ENCODE results near the gene STUM.
A peak's percentile ranks its signal among the peaks of the same experiment; 100 is the strongest.
"Not testable (repeated sequence)": the region's sequence is repeated elsewhere in the genome, so short reads cannot be mapped to it uniquely, and the experiment has no call there.

STUM gene

DNA sequence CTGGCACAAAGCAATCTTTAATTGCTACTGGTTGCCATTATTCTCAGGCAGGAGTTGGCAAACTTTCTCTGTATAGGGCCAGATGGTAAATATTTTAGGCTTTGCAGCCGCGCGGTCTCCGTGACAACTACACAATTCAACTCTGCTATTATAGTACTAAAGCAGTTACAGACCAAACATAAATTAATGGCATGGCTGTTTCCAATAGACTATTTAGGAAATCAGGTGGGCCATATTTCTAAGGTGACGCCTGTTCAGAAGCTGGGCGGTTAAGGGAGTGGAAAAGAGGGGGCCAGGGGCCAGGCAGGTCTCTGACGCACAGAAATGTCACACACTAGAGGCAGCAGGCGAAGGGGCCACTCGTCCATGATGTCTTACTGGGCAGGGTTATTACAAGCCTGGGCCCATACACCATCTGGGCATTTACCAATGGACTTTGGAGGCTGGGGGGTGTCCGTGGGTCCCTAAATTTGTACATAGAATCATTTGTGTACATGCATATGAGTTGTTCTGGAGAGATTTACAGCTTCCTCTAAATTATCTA is 80.1 kb downstream of the STUM start:
- no peak for DNase-seq

DNA sequence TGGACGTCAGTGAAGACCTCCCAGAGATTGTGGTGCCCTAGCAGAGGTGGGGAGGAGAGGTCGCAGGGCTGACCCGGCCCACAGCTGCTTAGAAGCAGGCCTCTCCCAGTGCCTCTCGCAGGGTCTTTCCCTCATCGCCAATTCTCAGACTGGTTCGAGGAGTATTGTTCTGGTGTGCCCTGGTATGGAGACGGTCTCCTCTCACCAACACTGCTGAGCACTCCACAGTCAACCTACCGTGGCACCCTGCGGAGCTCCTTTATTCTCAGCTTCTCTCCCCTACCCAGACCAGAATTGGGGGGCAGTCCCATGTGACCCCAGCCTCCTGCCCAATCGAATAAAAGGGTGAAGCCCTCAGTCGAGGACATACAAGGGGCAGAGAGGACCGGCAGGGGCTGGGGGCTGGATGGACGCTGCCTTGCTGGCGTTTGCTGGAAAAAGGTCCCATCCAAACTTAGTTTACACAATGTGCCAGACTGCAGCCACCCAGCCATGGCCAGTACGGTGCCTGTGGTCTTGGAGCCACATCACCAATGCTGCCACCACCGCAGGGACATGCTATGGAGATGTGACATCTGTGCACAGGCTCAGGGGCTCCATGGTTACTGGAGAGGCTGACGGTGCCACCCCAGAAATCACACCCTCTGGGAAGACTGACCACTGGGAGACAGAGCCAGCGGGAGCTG is 80.8 kb downstream of the STUM start:
- DNase-seq = no peak

DNA sequence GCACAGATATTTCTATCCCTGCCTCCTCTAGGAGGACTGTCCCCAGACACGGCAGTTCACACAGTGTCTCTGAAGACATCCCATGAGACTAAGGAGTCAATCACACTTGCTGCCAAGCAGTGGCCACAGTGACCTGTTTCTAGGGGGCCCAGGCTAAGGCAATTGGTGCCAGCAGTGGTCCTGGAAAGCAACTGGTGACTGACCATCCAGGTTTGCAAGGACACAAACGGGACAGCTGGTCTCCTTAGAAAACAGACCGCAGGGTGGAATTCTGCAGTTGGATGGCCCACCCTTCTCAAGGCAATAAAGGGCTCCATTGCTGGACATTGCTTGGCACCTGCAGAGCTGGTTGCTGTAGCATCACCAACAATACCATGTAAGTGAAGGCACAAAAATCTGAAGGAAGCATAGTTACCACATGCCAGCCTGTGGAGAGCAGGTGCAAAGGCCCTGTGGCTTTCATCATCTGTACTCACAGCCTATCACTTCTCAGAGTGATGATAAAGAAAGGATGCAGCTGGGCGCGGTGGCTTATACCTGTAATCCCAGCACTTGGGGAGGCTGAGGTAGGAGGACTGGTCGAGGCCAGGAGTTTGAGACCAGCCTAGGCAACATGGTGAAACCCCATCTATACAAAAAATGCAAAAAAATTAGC is 81.5 kb downstream of the STUM start:
- DNase-seq = no peak

DNA sequence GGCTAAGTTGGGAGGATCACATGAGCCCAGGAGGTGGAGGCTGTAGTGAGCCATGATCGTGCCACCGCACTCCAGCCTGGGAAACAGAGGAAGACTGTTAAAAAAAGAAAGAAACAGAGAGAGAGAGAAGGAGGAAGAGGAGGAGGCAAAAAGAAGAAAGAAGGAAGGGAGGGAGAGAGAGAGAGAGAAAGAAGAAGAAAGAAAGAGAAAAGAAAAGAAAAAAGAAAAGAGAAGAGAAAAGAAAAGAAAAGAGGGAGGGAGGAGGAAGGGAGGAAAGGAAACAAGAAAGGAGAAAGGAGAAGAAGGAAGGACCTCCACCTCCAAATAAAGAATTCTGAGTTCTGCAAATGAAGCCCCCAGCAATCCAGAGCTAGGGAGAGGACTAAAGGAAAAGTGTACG is 82.0 kb downstream of the STUM start:
- no peak for DNase-seq

DNA sequence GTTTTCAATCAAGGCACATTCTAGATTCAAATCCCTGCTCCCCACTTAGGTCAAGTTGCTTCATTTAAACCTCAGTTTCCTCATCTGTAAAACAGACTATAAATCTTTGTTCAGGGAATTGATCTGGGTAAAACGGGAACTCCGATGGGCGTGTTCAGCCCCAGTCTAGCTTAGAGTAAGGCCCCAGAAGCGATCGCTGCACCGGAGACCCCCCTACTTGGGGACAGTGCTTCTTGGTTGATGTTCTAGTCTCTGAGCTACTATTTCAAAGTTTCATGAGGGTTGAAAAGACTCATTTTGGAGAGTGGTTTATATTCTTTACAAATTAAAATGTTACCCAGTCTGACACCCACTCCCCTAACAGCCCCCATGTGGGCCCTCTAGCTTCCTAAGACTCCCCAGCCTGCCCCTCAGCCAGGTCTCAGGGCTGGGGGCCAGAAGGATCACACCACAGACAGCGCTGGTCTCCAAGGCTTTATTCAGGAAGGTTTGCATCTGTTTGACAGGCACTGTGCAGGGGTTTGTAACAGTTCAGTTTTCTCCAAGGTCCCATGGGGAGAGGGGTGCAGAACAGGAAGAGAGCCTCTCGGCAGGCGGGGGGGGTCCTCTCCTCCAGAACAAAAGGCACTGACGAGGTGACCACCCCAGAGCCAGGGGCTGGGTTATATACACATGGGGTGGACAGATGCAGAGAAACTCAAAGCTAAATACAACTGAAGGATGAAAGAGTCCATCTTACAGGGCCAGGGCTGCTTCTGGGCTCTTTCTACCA is 82.9 kb downstream of the STUM start:
- DNase-seq = no peak

DNA sequence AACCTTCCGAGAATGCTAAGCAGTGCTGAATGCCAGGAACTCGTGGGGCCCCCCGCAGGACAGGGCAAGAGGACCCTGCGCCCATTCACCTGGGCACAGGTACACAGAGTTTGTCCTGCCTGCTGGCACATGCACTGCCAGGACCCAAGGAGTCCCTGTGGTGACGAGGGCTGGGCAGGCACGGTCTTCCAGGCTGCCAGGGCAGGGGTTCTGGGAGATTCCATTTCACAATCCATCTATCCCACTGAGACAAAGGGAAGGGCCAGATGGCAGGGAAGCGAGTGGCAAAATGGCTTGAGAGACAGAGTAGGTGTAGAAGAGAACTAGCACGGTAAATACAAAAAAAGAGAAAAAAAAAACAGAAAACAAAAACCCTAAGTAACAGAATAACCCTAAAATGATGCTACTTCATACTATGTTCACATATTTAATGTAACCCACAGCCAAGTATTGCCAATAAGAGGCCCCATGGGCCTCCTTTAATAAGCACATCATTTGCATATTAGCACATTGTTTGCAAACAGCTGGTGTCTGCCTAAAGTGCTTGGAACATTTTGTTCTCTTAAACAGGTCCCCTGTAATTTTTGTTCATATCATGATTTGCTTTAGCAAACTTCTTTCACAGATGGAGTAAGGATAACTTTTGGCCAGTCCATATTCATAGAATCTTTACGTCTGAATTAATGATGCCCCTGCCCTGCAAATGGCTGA is 83.8 kb downstream of the STUM start:
- no peak for DNase-seq

DNA sequence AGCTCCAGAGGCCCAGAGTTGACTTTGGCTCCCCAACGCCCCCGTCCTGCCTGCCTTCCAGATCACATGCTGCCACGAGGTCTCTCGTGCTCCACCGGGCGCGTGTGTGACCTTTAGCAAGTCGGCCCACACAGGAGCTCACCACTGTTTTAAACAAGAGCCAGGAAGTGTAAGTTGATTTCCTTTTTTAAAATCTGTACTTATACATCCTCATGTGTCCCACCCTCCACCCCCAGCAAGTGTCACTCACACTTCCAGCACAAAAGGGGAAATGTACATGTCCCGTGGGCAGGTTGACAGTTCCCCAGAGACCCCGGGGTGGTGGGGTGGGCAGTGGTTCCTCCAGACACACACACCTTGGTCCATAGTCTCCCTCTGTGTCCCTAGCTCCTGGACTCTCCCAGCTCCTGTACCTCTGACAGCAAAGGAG is 84.4 kb downstream of the STUM start:
- no peak for DNase-seq

DNA sequence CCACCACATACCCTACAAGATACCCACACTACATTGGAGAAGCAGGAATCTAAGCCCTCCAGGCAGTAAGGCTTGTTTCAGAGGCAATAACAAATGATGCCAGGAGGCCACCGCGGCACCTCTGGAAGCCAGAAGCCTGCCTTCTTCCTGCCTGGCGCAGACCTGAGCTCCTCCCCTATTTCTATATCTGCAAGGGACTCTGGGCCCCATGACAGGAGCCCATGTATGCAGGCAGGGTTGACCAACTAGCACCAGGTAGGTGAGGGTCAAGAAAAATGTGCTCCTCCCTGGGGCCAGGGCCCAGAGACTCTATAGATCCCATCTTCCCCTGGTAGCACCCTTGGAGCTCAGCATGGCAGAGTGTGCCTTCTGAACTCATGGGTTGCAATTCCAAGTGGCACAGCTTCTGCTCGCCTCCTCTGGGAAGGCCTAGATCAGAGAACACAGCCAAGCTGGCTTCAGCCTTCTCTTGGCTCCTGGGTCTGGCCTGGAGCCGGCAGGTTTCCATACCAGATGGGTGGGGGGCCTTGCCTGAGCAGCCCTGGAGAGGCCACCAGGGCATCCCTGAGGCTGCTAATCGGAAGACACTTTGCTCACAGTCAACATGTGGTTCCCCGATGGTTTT is 85.1 kb downstream of the STUM start:
- no peak for DNase-seq

DNA sequence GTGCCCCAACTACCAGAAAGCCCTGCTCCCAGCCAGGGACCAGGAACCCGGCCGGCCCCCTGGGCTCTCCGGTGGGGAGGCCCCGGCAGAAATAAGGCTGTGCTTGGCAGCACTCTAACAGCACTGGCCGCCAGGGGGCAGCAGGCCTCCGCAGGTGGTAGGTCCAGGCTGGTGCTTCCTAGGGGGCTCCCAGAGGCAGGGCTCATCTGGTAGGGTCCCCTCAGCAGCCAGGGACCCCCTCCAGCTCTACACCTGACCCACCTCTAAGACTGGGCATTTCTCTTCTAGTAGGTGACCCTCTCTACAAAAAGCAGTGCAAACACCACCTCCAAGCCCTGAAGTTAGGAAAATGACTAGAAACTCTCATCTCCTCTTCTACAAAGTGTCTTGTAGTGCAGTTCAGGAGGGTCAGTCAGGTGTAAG is 85.6 kb downstream of the STUM start:
- peak; percentile 23 for DNase-seq

DNA sequence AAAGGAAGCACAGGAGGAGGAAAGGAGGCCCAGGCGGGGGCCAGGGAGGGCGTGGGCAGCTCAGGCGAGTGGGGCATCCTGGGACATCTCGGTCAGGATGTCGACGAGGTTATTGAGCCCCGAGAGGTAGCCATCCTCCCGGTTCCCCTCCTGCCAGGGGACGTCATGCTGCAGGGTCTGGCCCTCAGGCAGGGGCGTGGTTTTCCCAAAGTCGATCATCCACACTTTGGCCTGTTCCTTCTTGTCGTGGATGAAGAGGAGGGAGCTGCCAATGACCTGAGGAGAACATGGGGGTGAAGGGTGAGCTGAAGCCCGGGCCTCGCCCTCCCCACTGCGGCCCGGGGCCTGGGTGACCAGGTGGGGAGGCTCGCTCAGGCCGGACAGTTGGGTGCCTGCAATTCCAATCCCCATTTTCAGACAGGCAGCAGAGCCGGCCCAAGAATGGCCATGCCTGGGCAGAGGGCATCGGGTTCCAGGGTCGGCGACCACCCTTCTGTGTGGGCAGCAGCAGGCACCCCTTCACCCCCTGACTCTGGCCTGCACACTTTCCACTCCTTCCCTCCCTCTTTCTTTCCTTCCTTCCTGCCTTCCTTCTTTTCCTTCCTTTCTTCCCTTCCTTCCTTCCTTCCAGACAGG is 86.2 kb downstream of the STUM start:
- no peak for DNase-seq

DNA sequence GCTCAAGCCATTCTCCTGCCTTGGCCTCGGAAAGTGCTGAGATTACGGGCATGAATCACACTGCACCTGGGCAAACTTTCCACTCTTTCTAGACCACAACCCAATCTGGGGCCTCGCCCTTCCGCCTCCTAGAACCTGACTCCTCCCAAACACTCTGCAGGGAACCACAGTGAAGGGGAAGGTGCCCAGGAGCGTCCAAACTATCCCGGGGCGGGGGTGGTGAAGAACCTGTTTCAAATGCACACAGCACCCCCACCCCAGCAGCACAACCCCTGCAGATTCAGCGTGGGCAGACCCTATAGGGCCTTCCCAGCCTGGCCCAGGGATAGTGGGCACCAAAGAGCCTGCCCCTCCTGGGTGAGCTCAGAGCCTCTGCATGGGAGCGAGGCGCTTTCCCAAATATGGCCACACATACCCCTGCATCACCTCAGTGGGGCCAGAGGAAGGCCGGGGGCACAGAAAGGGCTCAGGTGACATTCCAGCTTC is 86.9 kb downstream of the STUM start:
- no peak for DNase-seq

DNA sequence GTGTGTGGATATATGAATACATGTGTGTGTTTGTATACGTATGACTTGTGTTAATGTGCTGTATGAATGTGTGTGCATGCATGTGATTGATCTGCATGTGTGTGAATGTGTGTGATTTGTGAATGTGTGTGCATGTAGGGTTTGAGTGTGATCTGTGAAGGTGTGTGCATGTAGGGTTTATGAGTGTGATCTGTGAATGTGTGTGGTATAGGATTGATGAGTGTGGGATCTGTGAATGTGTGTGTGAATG is 88.2 kb downstream of the STUM start:
- DNase-seq = no peak

DNA sequence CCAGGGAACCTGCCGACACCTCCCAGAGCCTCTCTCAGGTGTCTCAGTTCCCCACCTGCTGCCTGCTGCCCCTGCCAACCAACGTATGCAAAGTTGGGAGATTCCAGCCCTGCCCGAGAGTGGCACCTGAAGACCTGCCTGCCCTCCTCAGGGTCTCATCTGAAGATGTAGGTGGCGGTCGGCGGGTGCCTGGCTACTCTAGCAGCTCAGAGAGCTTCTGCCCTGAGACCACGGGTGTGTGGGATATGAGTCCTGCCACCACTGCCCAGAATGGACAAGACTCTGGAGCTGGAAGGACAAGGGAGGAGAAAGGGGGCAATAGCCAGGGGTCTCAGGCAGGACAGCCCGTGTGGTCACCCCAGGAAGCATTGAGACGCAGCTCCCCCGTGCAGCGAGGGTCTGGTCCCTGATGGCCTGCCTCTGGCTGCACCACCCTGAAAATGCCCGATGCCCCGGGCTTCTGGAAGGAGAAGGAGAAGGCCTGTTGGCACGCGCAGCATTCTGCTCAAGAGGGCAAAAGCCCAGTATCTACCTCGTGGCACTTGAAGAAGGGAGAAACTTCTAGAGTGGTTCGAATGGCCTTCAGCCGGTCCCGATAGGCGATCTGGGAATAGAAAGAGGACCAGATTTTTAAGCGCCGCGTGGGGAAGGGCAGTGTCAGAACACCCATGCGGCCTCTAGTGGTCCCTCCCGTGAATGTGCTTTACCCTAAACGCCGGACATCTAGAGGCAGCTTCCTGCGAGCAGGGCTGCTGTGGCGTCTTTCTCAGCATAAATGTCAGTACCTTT is 88.8 kb downstream of the STUM start:
- DNase-seq = no peak

DNA sequence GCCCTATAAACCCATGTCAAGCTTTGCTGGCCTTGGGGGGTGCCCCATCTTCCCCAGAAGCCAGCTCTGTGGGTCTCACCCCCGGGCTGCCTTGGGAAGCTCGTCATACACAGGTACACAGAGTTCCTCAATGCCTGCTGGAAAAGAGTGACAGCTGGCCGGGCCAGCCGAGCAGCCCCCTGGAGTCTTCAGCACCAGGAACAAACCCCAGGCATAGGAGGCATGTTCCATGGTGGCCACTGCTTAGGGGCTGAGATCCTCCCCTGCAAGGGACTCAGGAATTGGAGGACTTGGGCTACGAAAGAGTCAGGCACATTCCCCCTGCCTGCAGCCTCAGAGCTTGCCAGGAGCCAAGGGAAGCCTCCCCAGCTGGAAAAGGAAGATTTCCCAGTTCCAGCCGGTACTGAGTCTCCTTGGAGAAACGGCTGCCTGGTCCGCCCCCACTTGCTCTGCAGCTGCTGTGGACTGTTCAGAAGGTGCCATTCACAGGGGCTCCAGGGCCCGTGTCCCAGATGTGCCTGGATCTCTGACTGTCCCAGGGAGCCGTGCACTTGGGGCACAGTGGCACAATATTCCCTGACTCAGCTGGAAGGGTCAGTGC is 89.5 kb downstream of the STUM start:
- DNase-seq = no peak

DNA sequence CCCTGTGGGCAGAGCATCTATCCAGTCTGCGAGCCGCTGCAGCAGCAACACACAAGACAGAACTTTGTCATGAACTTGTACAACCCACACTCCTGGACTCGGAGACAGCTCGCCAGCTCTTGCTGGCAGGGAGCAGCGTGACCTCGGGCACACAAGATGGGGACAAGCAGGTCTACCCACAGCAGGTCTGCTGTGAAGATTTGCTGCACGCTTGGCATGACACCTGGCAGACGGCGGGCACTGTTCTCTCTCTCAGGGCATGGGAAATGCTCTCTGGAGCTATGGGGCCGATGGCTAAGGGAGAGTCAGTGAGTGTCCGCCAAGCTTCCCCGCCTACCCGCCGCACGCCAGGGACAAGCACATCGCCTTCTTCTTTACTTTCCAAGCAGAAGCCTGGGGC is 90.0 kb downstream of the STUM start:
- no peak for DNase-seq

DNA sequence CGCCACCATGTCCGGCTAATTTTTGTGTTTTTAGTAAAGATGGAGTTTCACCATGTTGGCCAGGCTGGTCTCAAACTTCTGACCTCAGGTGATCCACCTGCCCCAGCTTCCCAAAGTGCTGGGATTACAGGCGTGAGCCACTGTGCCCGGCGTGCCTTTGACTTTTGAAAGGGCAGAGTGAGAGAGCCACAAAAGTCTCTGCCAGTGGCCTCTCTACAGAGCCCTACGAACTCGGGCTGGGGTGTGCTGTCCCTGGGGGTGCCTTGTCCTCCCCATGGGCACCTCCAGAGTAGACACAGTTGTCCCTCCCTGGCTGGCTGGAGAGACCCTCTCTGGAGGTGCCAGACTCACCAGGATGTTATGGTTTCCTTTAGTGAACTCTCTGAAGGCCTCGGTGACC is 90.6 kb downstream of the STUM start:
- not testable (repeated sequence) for DNase-seq

DNA sequence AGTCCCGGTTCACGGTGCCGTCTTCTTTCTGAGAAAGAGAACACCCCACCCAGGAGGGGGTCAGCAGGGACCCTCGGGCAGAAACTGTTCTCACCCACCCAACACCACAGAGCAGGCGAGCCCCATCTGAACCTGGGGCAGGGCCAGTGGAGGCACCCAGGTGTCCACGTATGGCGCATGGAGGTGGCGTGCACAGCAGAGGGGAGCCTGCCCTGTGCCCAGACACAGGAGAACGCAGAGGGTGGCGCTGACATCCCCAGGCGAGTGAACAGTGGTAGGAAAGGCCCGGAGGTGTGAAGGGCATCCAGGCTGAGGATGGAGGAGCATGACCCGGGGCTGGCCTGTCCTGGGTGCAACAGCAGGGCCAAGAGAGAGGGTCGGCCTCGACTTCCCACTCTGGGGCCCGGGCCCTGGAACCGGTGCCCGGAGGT is 91.1 kb downstream of the STUM start:
- no peak for DNase-seq

DNA sequence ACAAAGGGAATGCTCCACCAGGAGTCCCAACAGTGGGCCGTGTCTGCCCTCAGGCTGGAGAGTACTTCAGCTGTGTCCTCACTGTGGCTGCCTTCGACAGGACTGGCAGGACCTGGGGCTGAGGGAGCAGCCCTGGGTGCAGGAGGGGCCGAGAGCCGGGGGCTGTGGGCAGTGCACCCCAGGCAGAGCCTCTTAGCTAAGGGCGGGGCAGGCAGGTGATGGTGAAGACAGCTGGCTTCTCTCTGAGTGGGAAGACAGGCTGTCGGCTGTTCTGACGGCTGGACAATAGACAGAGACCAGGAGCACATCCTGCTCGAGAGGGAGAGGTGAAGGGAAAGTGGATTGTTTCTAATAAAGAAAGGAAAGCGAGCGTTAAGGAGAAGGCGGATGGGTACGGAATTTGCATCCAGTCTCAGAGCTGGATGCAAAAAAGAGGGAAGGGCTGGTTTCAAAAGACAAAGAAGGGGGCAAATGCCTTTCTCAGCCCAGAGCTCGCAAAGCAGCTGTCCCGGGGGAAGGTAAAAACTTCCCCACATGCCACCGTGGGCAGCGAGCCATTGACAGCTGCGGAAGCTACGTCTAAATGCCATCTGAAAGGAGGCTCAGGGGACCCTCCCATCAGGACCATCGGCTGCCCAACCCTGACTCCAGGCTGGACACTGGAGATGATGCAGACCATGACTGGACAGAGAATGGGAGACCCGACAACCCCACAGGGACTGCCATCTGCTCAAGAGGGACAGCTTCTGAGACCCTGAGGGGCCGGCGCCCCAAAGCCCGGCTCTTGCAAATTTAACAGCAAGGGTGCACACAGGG is 92.0 kb downstream of the STUM start:
- DNase-seq = no peak

DNA sequence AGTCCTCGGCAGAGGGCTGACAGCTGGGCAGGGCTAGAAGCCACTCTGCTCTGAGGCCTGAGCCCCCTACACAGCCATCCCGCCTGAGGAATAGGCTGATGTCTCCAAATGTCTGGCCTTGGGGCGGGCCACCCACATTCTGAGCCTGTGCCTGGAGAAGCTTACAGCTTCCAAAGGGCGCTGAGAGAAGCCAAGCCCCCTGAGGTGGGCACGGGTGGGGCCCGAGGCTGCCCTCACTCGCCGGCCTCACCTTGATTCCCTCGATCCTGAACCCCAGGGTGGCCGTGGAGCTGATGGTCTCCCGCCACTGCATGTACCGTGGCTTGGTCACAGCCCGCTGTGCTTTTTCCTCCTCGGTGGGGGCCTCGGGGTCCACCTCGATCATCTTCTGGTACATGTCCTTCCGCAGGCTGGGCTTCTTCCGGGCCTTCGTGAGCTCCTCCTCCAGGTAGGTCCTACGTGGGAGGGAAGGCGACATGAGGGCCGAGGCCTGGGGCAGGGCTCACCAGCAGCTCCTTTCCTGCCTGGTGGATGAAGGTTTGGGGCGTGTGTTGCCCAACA is 93.2 kb downstream of the STUM start:
- DNase-seq = no peak

DNA sequence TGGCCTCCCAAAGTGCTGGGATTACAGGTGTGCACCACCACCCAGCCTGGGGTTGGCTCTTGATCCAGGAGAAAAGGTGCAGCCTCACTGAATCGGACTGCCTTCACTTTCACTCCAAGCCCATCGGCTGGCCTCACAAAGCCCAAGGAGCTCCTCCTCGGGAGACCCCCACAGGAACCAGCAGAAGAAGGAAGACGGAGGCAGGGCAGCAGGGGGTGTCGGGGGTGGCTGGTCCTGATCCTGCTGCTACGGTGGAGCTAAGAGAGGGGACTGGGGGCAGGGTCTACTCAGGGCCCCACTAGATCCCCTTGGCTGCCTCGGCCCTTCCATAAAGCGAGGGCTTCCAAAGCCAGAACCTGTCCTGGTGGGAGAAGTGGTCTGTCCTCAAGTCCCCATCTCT is 93.9 kb downstream of the STUM start:
- DNase-seq = no peak
